HG02870 (cell line): ENCODE results near the gene SPOCK3.

Source experiments
- ATAC-seq: cut with Tn5 transposase; IDR thresholded peaks from one replicate; pipeline ENCODE4 v1.9.1; 2021; ENCODE audit warnings: mild to moderate bottlenecking, moderate library complexity; ENCODE audit not compliant: unreplicated experiment

SPOCK3 gene

DNA sequence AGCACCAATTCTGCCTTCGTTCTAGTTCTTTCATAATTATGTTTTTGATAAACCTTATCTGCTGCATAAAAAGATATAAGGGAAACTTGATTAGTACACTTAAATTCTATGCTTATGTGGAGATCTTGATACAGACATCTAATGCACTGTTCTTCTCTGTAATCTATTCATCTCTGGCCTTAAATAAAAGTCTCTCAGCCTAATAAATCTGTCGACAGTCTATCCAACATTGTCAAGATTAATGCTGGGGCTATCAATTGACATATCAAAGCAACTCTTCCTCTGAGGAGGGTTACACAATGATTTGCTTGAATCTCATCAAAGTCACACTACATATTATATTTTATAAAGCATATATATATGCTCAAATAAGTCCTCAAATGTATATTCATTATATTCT, 545.5 kb downstream of the SPOCK3 start:
- no peak for ATAC-seq

DNA sequence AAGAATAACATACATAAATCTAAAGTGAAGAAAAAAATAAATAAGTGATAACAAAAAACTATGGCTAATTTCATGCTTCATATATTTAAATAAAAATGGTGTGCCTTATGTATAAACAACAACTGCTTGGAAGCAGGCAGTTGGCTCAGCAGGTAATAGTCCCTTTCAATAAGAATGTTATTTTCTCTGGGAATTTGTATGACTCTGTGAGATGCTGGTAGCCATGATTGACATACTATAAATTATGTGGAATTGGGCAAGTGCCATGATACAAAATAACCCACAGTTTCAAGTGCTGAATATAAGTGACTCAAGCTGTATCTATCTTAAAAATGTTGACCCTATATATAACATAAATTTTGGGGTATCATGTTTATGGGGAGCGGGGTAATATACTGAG, 546.5 kb downstream of the SPOCK3 start:
- no peak for ATAC-seq
